ENCODE measurements around the gene TEDC2.
"Not testable (repeated sequence)": the region's sequence is repeated elsewhere in the genome, so short reads cannot be mapped to it uniquely, and the experiment has no call there.

TEDC2 gene

GRCh38 chr16:2438121-2438520, 21.8 kb upstream of the TEDC2 start:
- Histone ChIP-seq H3K9ac (ENCODE audit: low read depth in 1 of 2, low read length in 2 of 2) (no peak overlapping the region), H3K36me3 (ENCODE audit: control insufficient read depth in 1 of 2, insufficient read depth in 2 of 2, low read length in 2 of 2) (peaks cover 0 to 41% of the 10 kb centered on the region in 2 donors), H3K27me3 (ENCODE audit: control insufficient read depth in 1 of 2, insufficient read depth in 2 of 2, low read length in 2 of 2) (no peaks in the 10 kb centered on the region), H3K4me3 (ENCODE audit: low read depth in 1 of 2, low read length in 2 of 2) (no peak overlapping the region), H3K27ac (ENCODE audit: low read depth, low read length) (no peak overlapping the region), H3K4me1 (ENCODE audit: control insufficient read depth in 1 of 2, insufficient read depth in 2 of 2, low read length in 2 of 2) (no peaks in the 10 kb centered on the region), H3K9me3 (ENCODE audit: control insufficient read depth in 1 of 2, low read length in 2 of 2) (no peaks in the 10 kb centered on the region)

DNA sequence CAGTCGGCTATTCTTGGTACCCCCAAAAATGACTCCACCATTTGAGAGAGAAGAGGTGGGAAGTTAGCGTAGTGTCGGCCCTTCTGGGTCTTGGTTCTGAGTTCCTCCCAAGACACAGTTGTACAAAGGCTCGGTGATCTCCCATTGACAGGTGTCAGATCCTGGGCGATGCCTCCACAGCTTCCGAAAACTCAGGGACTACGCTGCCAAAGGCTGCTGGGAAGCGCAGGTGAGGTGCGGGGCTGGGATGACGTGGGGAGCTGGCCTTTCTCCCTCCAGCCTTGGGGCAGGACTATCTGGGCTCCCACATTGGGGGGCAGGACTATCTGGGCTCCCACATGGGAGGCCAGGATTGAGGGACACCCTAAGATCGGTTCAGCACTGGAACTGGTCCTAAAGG, 20.3 kb upstream of the TEDC2 start:
- Histone ChIP-seq H3K4me1 (ENCODE audit: control insufficient read depth in 1 of 2, insufficient read depth in 2 of 2, low read length in 2 of 2) (no peaks in the 10 kb centered on the region), H3K4me3 (ENCODE audit: low read depth in 1 of 2, low read length in 2 of 2) (no peak overlapping the region), H3K27me3 (ENCODE audit: control insufficient read depth in 1 of 2, insufficient read depth in 2 of 2, low read length in 2 of 2) (no peaks in the 10 kb centered on the region), H3K9me3 (ENCODE audit: control insufficient read depth in 1 of 2, low read length in 2 of 2) (no peaks in the 10 kb centered on the region), H3K36me3 (ENCODE audit: control insufficient read depth in 1 of 2, insufficient read depth in 2 of 2, low read length in 2 of 2) (peaks cover 0 to 47% of the 10 kb centered on the region in 2 donors), H3K27ac (ENCODE audit: low read depth, low read length) (no peak overlapping the region), H3K9ac (ENCODE audit: low read depth in 1 of 2, low read length in 2 of 2) (no peak overlapping the region)

GRCh38 chr16:2441143-2441804, 18.6 kb upstream of the TEDC2 start:
- not testable (repeated sequence) for H3K4me3 ChIP-seq (ENCODE audit: low read depth in 1 of 2, low read length in 2 of 2); H3K27ac ChIP-seq (ENCODE audit: low read depth, low read length); H3K27me3 ChIP-seq (ENCODE audit: control insufficient read depth in 1 of 2, insufficient read depth in 2 of 2, low read length in 2 of 2); H3K9ac ChIP-seq (ENCODE audit: low read depth in 1 of 2, low read length in 2 of 2); H3K4me1 ChIP-seq (ENCODE audit: control insufficient read depth in 1 of 2, insufficient read depth in 2 of 2, low read length in 2 of 2); H3K9me3 ChIP-seq (ENCODE audit: control insufficient read depth in 1 of 2, low read length in 2 of 2)
- peaks cover 0 to 54% of the 10 kb centered on the region in 2 donors for H3K36me3 ChIP-seq (ENCODE audit: control insufficient read depth in 1 of 2, insufficient read depth in 2 of 2, low read length in 2 of 2)

DNA sequence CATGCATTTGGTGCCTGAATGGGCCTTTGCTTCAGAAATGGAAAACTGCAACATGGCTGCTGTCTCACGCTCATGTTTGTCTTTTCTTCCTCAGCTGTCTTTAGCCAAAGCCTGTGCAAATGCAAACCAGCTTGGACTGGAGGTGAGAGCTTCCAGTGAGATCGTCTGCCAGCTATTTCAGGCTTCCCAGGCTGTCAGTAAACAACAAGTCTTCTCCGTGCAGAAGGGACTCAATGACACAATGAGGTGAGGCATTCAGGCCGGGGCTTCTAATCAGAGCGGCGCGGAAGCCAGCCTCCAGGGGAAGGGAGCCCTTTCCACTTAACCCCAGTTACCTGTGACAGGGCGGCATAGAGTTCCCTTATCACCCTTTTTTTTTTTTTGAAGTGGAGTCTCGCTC, 16.4 kb upstream of the TEDC2 start:
- H3K4me3 ChIP-seq (ENCODE audit: low read depth in 1 of 2, low read length in 2 of 2) = no peak overlapping the region
- H3K27ac ChIP-seq (ENCODE audit: low read depth, low read length) = no peak overlapping the region
- no peaks in the 10 kb centered on the region for H3K4me1 ChIP-seq (ENCODE audit: control insufficient read depth in 1 of 2, insufficient read depth in 2 of 2, low read length in 2 of 2)
- peaks cover 0 to 48% of the 10 kb centered on the region in 2 donors for H3K36me3 ChIP-seq (ENCODE audit: control insufficient read depth in 1 of 2, insufficient read depth in 2 of 2, low read length in 2 of 2)
- no peaks in the 10 kb centered on the region for H3K9me3 ChIP-seq (ENCODE audit: control insufficient read depth in 1 of 2, low read length in 2 of 2)
- no peaks in the 10 kb centered on the region for H3K27me3 ChIP-seq (ENCODE audit: control insufficient read depth in 1 of 2, insufficient read depth in 2 of 2, low read length in 2 of 2)
- no peak overlapping the region for H3K9ac ChIP-seq (ENCODE audit: low read depth in 1 of 2, low read length in 2 of 2)

DNA sequence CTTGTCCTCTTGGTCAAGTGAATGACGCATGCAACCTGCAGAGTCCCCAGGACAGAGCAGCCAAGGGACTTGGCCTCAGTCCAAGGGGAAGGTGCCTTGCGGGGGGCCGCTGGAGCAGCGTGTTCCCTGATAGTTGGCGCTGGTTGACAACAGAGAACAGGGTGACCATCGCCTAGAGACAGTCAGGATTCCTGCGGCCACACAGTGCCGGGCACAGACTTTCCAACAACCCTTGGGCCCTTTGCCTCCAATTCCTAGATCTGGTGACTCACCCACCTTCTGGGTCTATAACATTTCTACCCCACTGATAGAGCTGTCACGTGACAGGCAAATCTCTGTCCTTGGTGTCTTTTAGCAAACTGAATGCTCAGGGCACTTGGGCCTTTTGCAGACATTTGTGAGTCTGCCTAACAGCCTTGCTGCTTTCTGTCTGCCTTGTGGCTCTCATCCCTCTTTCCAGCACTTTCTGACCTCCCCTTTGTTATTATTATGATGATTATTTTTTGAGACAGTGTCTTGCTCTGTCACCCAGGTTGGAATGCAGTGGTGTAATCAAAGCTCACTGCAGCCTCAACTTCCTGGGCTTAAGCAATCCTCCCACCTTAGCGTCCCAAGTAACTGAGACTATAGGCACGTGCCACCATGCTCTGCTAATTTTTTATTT, 11.9 kb upstream of the TEDC2 start:
- no peaks in the 10 kb centered on the region for H3K27me3 ChIP-seq (ENCODE audit: control insufficient read depth in 1 of 2, insufficient read depth in 2 of 2, low read length in 2 of 2)
- no peak overlapping the region for H3K4me3 ChIP-seq (ENCODE audit: low read depth in 1 of 2, low read length in 2 of 2)
- H3K9me3 ChIP-seq (ENCODE audit: control insufficient read depth in 1 of 2, low read length in 2 of 2) = no peaks in the 10 kb centered on the region

DNA sequence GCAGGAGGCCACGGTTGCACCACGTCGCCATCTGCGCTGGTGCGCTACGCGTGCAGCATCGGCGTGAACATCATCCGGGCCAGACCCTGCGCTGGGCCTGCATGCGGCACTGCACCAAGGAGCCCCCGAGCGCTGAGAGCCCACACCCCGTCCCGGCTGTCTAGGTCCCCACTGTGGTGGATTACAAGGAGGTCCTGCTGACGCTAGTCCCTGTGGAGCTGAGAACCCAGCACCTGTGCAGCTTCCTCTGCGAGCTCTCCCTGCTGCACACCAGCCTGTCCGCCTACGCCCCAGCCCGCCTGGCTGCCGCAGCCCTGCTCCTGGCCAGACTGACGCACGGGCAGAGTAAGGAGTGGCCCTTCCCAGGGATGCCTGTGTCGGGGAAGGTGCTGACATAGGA, 10.8 kb upstream of the TEDC2 start:
- H3K36me3 ChIP-seq (ENCODE audit: control insufficient read depth in 1 of 2, insufficient read depth in 2 of 2, low read length in 2 of 2) = peaks cover 11 to 63% of the 10 kb centered on the region in 2 donors
- H3K27me3 ChIP-seq (ENCODE audit: control insufficient read depth in 1 of 2, insufficient read depth in 2 of 2, low read length in 2 of 2) = no peaks in the 10 kb centered on the region
- no peaks in the 10 kb centered on the region for H3K9me3 ChIP-seq (ENCODE audit: control insufficient read depth in 1 of 2, low read length in 2 of 2)
- no peak overlapping the region for H3K27ac ChIP-seq (ENCODE audit: low read depth, low read length)
- no peak overlapping the region for H3K4me3 ChIP-seq (ENCODE audit: low read depth in 1 of 2, low read length in 2 of 2)
- H3K9ac ChIP-seq (ENCODE audit: low read depth in 1 of 2, low read length in 2 of 2) = no peak overlapping the region
- H3K4me1 ChIP-seq (ENCODE audit: control insufficient read depth in 1 of 2, insufficient read depth in 2 of 2, low read length in 2 of 2) = no peaks in the 10 kb centered on the region

More for the DNA sequence above, 11.9 kb upstream of the TEDC2 start:
- H3K27ac ChIP-seq (ENCODE audit: low read depth, low read length) = no peak overlapping the region
- no peaks in the 10 kb centered on the region for H3K4me1 ChIP-seq (ENCODE audit: control insufficient read depth in 1 of 2, insufficient read depth in 2 of 2, low read length in 2 of 2)
- H3K9ac ChIP-seq (ENCODE audit: low read depth in 1 of 2, low read length in 2 of 2) = no peak overlapping the region
- peaks cover 11 to 60% of the 10 kb centered on the region in 2 donors for H3K36me3 ChIP-seq (ENCODE audit: control insufficient read depth in 1 of 2, insufficient read depth in 2 of 2, low read length in 2 of 2)

DNA sequence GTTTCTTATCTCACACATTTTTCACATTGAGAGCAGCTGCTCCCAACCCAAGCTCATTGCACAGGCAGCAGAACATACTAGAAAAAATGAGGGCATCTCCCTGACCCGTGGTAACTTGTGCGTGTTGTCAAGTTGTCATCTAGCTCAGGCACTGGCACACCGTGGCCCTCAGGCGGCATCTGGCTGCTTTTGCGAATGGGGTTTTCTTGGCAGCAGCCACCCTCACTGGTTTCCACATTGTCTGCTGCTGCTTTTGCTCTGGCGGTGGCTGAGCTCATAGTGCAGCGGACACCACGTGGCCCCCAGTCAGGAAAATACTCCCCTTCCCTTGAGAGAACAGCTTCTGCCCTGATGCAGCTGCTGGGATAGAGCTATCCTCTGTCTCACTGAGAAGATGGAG, 9.4 kb upstream of the TEDC2 start:
- Histone ChIP-seq H3K9ac (ENCODE audit: low read depth in 1 of 2, low read length in 2 of 2) (no peak overlapping the region), H3K27me3 (ENCODE audit: control insufficient read depth in 1 of 2, insufficient read depth in 2 of 2, low read length in 2 of 2) (no peaks in the 10 kb centered on the region), H3K4me1 (ENCODE audit: control insufficient read depth in 1 of 2, insufficient read depth in 2 of 2, low read length in 2 of 2) (no peaks in the 10 kb centered on the region), H3K9me3 (ENCODE audit: control insufficient read depth in 1 of 2, low read length in 2 of 2) (no peaks in the 10 kb centered on the region), H3K4me3 (ENCODE audit: low read depth in 1 of 2, low read length in 2 of 2) (no peak overlapping the region), H3K36me3 (ENCODE audit: control insufficient read depth in 1 of 2, insufficient read depth in 2 of 2, low read length in 2 of 2) (peaks cover 11 to 60% of the 10 kb centered on the region in 2 donors), H3K27ac (ENCODE audit: low read depth, low read length) (no peak overlapping the region)

DNA sequence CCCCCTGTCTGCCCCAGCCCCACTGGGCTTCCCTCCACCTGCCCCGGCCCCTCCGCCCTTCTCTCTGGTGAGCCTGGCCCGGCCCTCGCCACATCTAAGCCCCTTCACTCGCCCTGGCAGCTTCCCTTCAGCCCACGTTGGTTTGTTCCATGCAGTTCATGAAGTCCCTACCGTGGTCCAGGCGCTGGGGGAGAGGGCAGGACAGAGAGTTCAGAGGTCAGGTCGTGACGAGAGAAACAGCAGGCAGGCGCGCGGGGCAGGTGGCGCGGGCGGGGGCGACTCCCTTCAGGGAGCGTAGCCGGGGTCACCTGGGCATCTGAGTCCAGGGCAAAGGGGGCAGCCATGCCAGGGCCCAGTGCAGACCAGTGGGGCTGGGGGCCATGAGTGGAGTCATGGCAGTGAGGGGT, 8.9 kb upstream of the TEDC2 start:
- no peak overlapping the region for H3K9ac ChIP-seq (ENCODE audit: low read depth in 1 of 2, low read length in 2 of 2)

DNA sequence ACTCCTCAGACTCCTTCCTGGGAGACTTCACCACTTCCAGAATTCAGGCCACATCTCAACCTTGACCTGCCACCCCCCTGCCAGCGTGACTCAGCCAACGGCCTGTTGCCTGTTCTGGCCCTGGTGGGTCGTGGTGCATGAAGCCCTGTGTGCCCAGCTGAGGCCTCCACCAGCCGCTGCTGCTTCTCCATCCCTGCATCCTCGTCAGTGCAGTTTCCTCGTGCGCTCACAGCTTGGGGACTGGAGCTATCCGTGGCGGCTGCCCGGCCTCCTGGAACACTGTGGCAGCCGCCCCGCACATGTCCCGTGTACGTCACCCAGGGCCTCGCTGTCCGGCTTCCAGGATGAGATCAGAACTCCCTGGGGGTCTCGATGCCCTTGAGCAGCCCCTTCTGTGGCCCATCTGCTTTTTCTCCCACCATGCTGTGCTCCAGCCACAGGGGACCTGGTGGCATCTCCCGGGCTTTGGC, 8.0 kb upstream of the TEDC2 start:
- no peak overlapping the region for H3K4me3 ChIP-seq (ENCODE audit: low read depth in 1 of 2, low read length in 2 of 2)
- no peak overlapping the region for H3K9ac ChIP-seq (ENCODE audit: low read depth in 1 of 2, low read length in 2 of 2)
- peaks cover 11 to 63% of the 10 kb centered on the region in 2 donors for H3K36me3 ChIP-seq (ENCODE audit: control insufficient read depth in 1 of 2, insufficient read depth in 2 of 2, low read length in 2 of 2)
- no peak overlapping the region for H3K27ac ChIP-seq (ENCODE audit: low read depth, low read length)
- H3K4me1 ChIP-seq (ENCODE audit: control insufficient read depth in 1 of 2, insufficient read depth in 2 of 2, low read length in 2 of 2) = no peaks in the 10 kb centered on the region
- no peaks in the 10 kb centered on the region for H3K9me3 ChIP-seq (ENCODE audit: control insufficient read depth in 1 of 2, low read length in 2 of 2)
- no peaks in the 10 kb centered on the region for H3K27me3 ChIP-seq (ENCODE audit: control insufficient read depth in 1 of 2, insufficient read depth in 2 of 2, low read length in 2 of 2)

More for the DNA sequence above, 8.9 kb upstream of the TEDC2 start:
- Histone ChIP-seq H3K9me3 (ENCODE audit: control insufficient read depth in 1 of 2, low read length in 2 of 2) (no peaks in the 10 kb centered on the region), H3K4me1 (ENCODE audit: control insufficient read depth in 1 of 2, insufficient read depth in 2 of 2, low read length in 2 of 2) (no peaks in the 10 kb centered on the region), H3K27ac (ENCODE audit: low read depth, low read length) (no peak overlapping the region), H3K27me3 (ENCODE audit: control insufficient read depth in 1 of 2, insufficient read depth in 2 of 2, low read length in 2 of 2) (no peaks in the 10 kb centered on the region), H3K4me3 (ENCODE audit: low read depth in 1 of 2, low read length in 2 of 2) (no peak overlapping the region), H3K36me3 (ENCODE audit: control insufficient read depth in 1 of 2, insufficient read depth in 2 of 2, low read length in 2 of 2) (peaks cover 11 to 62% of the 10 kb centered on the region in 2 donors)

GRCh38 chr16:2452650-2453049, 7.3 kb upstream of the TEDC2 start:
- H3K27ac ChIP-seq (ENCODE audit: low read depth, low read length) = no peak overlapping the region
- no peaks in the 10 kb centered on the region for H3K9me3 ChIP-seq (ENCODE audit: control insufficient read depth in 1 of 2, low read length in 2 of 2)
- no peaks in the 10 kb centered on the region for H3K27me3 ChIP-seq (ENCODE audit: control insufficient read depth in 1 of 2, insufficient read depth in 2 of 2, low read length in 2 of 2)
- H3K36me3 ChIP-seq (ENCODE audit: control insufficient read depth in 1 of 2, insufficient read depth in 2 of 2, low read length in 2 of 2) = peaks cover 11 to 67% of the 10 kb centered on the region in 2 donors
- no peaks in the 10 kb centered on the region for H3K4me1 ChIP-seq (ENCODE audit: control insufficient read depth in 1 of 2, insufficient read depth in 2 of 2, low read length in 2 of 2)
- H3K4me3 ChIP-seq (ENCODE audit: low read depth in 1 of 2, low read length in 2 of 2) = no peak overlapping the region
- no peak overlapping the region for H3K9ac ChIP-seq (ENCODE audit: low read depth in 1 of 2, low read length in 2 of 2)

All from duodenal mucosa (tissue), 2 donors.